Measurements from ENCODE around the gene AQR.

GRCh38 chr15:34890424-34890823, 79.1 kb downstream of the AQR start:
- TF ChIP-seq ARNTL (CRISPR knock-in tag; IDR thresholded peaks at IDR 0.05; ENCODE audit: borderline replicate concordance, low read depth) (no peak), ZNF70 (CRISPR knock-in tag; IDR thresholded peaks at IDR 0.05) (no peak), PATZ1 (CRISPR knock-in tag; IDR thresholded peaks at IDR 0.05; ENCODE audit: borderline replicate concordance) (no peak), ZC3H10 (CRISPR knock-in tag; IDR thresholded peaks at IDR 0.05) (no peak), CREB5 (CRISPR knock-in tag; IDR thresholded peaks at IDR 0.05; ENCODE audit: low read depth) (no peak), OSR1 (CRISPR knock-in tag; IDR thresholded peaks at IDR 0.05) (no peak)
